ENCODE data around the gene GPSM1.
"Not testable (repeated sequence)": the region's sequence is repeated elsewhere in the genome, so short reads cannot be mapped to it uniquely, and the experiment has no call there.

GPSM1 gene

DNA sequence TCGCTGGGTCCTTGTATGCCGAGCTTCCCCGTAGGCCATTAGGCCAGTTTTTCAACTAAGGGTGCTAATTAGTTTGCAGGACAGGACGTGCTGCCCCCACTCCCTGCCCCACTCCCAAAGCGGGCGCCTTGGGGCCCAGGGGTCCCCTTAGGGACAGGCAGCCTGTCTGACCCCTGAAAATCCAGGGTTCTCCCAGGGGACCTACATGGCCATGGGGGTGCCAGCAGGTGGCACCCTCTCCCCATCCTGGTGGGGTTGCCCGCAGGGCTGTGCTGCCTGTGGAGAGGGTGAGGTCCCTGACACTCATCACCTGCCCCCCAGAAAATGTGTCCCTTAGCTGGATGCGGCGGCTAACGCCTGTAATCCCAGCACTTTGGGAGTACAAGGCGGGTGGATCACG lies 14.9 kb upstream of the GPSM1 start:
- peak; percentile 22 for DNase-seq
- in situ Hi-C loops (cut with HindIII; ENCODE audit: low pct_ligation_motif_present, low pct_unique_long_range_greater_than_20kb, low sequenced_read_pairs), result no loop called here

DNA sequence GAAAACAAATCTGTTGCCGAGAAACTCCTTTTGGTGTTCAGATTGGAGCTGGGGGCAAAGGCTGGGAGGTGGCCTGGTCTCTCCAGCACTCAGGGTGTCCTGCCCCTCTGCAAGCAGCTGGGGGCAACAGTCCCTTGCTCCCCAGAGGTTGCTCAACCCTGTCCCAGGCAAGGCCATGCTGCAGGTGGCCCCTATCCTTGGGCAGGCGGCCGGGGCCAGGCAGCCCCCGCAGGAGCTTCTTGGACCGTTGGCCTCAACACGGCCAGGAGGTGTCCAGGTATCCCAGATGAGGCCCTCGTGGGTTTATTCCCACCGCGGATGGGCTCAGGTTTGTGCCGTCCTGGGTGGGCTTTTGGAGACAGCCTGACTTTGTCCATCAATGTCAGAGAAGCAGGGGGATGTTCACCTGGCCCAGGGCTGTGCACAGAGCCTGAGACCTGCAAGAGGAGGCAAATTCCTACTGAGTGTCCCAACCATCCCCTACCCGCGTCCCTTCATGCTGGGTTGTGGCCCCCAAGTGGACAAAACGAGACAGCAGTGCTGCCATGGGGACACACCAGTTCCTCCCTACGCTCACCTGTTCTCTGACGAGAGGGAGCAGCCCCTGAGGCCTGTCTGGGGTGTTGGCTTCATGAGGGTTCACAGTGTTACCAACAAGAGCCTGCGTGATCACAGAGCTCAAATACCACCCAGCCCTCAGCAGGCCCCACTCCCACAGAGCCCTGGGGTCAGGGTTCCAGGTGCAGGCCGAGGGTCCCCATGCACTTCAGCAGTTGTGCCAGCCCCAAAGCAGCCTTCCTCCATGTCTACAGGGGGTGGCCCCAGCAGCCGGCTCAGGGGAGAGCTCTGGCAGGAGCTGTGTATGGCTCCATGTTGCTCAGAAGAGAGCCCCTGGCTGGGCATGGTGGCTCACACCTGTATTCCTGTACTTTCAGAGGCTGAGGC lies 14.0 kb upstream of the GPSM1 start:
- in situ Hi-C loops (cut with HindIII; ENCODE audit: low pct_ligation_motif_present, low pct_unique_long_range_greater_than_20kb, low sequenced_read_pairs), result no loop called here
- DNase-seq, result no peak

DNA sequence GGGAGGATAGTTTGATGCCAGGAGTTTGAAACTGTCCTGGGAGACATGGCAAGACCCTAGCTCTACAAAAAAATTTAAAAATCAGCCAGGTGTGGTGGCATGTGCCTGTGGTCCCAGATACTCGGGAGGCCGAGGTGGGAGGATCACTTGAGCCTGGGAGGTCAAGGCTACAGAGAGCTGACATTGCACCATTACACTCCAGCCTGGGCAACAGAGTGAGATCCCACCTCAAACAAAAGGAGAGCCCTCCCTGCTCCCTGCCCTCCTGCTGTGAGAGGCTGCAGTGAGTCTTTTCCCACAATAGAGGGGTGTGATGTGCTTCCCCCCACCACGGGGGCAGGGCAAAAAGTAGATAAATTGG lies 13.3 kb upstream of the GPSM1 start:
- no peak for DNase-seq
- in situ Hi-C loops (cut with HindIII; ENCODE audit: low pct_ligation_motif_present, low pct_unique_long_range_greater_than_20kb, low sequenced_read_pairs), result no loop called here

DNA sequence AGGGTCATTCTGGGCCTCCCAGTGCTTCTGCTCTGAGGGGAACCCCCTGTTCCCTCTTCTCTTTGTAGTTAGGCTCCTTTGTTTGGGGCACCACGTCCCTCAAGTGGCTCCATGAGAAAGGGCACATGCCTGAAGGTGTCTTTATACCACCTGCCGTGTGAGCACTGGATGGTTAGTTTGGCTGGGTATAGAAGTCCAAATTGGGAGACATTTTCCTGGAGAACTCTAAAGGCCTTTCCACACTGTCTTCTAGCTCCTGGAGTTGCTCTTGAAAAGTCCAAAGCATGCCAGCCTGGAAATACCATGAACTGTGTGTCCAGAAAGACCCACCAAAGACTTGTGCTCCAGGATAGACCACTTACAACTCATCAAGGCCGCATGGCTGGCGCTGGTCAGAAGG lies 12.4 kb upstream of the GPSM1 start:
- in situ Hi-C loops (cut with HindIII; ENCODE audit: low pct_ligation_motif_present, low pct_unique_long_range_greater_than_20kb, low sequenced_read_pairs), result no loop called here
- DNase-seq, result no peak

DNA sequence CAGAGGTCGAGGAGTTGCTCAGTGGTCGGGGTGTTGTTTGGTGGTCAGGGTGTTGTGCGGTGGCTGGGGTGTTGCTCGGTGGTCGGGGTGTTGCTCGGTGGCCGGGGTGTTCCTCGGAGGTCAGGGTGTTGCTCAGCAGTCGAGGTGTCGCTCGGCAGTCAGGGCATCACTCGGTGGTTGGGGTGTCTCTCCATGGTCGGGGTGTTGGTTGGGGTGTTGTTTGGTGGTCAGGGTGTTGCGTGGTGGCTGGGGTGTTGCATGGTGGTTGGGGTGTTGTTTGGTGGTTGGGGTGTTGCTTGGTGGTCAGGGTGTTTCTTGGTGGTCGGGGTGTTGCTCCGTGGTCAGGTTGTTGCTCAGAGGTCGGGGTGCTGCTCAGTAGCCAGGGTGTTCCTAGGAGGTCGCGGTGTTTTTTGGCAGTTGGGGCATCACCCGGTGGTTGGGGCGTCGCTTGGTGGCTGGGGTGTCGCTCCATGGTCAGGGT lies 11.0 kb upstream of the GPSM1 start:
- no peak for DNase-seq
- in situ Hi-C loops (cut with HindIII; ENCODE audit: low pct_ligation_motif_present, low pct_unique_long_range_greater_than_20kb, low sequenced_read_pairs), result no loop called here

DNA sequence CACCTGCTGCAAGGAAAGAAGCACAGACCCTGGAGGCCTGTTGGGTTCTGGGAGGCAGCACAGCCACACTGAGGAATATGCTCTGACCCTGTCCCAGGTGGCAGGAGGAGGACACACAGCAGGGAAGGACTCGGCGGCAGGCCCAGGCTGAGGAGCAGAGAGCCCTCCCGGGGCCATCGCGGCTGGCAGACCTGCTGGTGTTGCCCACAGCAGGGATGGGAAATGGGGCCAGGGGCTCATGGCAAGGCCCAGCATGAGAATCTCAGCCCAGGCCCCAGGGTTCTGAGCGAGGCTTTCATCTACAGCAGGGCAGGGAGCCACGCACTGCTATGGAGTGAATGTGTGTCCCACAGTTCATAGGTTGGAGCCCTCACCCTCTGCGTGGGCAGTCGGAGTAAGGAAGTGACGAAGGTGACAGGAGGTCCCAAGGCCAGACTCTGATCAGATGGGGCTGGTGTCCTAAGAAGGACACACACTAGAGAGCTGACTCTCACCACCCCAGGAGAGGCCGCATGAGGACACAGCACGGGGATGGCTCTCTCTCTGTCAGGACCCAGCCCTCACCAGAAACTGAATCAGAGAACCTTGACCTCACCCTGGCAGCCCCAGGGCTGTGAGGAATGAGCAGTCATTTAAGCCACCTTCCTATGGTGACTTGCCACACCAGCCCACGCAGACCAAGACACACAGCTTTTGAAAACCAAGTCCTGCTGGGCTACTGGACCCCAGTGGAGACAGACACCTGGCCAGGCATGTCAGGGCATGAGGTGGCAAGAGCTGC lies 10.3 kb upstream of the GPSM1 start:
- in situ Hi-C loops (cut with HindIII; ENCODE audit: low pct_ligation_motif_present, low pct_unique_long_range_greater_than_20kb, low sequenced_read_pairs), result no loop called here
- no peak for DNase-seq

DNA sequence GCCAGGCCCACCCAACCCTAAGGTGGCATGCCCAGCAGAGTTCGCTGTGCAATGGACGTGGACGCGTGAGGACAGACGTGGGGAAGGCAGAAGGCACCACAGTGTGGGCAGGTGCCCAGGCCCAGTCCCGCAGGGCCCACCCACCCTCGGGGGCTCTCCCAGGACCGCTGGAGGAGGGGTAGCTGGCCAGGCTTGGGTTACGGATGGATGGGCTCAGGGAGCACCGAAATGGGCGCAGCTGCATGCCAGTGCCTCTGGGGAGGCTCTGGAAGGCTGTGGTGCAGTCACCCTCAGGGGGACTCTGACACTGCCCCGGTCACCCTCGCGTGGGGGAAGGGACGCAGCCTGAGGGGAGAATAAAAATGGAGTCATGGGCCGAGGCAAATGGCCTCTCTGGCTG lies 9.6 kb upstream of the GPSM1 start:
- no peak for DNase-seq
- in situ Hi-C loops (cut with HindIII; ENCODE audit: low pct_ligation_motif_present, low pct_unique_long_range_greater_than_20kb, low sequenced_read_pairs), result no loop called here

DNA sequence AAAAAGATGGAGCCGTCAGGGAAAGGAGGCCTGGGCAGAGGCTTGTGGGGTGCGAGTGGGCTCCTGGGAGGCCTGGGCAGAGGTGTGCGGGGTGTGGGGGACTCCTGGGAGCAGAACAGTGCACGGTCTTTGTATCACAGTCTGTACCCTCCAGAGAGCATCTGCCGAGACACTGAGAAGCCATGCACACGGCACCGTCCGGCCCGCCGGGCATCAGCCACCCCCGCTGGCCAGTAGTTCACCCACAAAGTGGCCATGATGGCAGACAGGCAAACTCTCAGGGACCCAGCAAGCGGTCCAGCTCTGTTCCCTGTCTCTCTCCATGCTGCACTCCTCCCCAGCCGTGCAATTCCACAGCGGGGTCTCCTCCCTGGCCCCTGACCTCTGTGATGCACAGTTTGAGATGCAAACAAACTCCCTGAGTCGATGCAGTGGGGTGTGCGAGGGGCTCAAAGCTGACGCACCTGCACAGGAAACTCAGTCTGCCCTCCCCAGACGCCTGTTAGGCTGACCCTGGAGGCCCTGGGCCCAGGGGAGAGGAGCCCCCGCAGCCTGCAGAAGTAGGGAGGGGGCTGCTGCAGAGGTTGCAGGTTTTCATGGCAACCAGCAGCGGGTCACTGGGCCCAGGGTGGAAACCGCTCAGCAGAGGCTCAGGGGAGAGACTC lies 9.1 kb upstream of the GPSM1 start:
- in situ Hi-C loops (cut with HindIII; ENCODE audit: low pct_ligation_motif_present, low pct_unique_long_range_greater_than_20kb, low sequenced_read_pairs), result no loop called here

DNA sequence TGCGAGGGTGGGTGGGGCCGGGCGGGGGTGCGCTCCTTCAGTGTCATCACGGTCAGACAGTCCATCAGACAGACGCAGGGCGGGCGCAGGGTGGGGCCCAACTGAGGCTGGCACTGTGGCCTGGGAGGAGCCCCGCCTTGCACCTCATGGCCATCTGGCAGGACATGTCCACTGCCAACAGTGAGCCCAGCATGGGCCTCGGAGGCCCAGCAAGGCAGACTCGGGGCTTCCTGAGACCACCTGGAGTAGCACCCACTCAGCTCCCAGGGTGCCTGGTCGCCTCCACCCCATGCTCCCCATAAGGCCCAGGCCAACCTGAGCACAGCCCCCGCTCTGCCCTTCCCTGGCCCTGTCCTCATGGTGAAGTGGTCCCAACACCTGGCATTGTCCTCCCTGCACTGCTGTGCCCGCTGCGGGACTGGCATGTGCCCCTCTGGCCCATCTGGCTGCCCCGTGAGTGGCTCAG lies 8.5 kb upstream of the GPSM1 start:
- no peak for DNase-seq
- in situ Hi-C loops (cut with HindIII; ENCODE audit: low pct_ligation_motif_present, low pct_unique_long_range_greater_than_20kb, low sequenced_read_pairs), result no loop called here

More for the DNA sequence above, 9.1 kb upstream of the GPSM1 start:
- DNase-seq, result no peak

DNA sequence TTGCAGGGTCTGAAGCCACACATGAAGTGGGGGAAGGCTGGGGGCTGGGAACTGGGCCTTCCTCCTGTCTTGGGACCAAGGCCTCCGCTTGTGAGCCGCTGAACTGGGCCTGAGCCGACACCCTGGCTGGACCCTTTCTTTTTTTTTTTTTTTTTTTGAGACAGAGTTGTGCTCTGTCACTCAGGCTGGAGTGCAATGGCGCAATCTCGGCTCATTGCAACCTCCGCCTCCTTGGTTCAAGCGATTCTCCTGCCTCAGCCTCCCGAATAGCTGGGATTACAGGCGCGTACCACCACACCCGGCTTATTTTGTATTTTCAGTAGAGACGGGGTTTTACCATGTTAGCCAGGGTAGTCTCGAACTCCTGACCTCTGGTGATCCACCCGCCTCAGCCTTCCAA lies 8.1 kb upstream of the GPSM1 start:
- DNase-seq; in situ Hi-C loops (cut with HindIII; ENCODE audit: low pct_ligation_motif_present, low pct_unique_long_range_greater_than_20kb, low sequenced_read_pairs): not testable (repeated sequence)

DNA sequence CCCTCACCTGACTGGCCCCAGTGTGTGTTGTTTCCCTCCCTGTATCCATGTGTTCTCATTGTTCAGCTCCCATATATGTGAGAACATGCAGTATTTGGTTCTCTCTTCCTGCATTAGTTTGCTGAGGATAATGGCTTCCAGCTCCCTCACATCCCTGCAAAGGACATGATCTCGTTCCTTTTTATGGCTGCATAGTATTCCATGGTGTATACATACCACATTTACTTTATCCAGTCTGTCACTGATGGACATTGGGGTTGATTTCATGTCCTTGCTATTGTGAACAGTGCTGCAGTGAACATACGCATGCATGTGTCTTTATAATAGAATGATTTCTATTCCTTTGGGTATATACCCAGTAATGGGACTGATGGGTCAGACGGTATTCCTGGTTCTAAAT lies 7.4 kb upstream of the GPSM1 start:
- in situ Hi-C loops (cut with HindIII; ENCODE audit: low pct_ligation_motif_present, low pct_unique_long_range_greater_than_20kb, low sequenced_read_pairs); DNase-seq: not testable (repeated sequence)

DNA sequence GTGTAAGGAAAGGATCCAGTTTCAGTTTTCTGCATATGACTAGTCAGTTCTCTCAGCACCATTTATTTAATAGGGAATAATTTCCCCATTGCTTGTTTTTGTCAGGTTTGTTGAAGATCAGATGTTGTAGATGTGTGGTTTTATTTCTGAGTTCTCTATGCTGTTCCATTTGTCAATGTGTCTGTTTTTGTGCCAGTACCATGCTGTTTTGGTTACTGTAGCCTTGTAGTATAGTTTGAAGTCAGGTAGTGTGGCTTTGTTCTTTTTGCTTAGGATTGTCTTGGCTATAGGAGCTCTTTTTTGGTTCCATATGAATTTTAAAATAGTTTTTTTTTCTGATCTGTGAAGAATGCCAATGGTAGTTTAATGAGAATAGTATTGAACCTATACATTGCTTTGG lies 6.4 kb upstream of the GPSM1 start:
- DNase-seq; in situ Hi-C loops (cut with HindIII; ENCODE audit: low pct_ligation_motif_present, low pct_unique_long_range_greater_than_20kb, low sequenced_read_pairs): not testable (repeated sequence)

DNA sequence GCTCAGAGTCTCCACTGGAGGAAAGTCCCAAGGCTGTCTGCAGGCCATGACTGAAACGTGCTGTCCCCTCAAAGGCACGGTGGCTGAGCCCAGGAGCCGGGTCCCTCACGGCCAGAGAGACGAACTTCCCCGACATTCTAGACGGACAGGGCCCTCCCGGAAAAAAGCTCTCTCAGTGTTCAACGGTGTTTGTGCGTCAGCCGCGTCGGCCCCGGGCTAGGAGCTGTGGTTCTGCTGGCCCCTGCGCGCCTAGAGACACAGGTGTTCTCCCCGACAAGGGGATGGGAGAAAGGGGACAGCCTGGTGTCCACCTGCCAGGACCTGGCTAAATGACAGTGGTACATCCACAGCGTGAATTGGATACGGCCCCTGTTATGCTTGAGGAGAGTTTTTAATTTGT lies 5.8 kb upstream of the GPSM1 start:
- in situ Hi-C loops (cut with HindIII; ENCODE audit: low pct_ligation_motif_present, low pct_unique_long_range_greater_than_20kb, low sequenced_read_pairs), result no loop called here
- no peak for DNase-seq

DNA sequence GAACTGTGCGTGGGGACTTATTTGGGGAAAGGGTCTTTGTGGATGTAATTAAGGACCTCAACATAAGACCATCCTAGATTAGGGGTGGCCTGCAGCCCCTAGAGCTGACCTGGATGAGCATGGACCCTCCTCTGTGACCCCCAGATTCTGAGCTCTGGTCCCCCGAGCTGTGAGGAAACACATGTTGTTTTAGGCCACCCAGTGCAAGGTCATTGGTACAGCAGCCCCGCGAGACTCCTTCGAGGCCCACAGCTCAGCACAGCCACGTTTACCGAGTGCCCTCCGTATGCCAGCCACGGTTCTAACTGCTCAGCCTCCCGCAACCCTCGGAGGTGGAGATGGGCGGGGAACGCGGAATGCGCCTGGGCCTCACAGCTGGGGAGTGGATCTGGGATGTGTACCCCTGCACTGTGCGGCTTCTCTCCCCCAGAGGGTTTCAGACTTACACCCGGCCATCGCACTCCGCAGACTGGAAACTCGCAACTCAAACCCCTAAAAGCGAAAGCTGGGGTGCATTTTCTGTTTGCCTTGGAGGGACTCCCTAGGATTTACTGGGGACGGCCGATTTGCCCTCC lies 4.5 kb upstream of the GPSM1 start:
- DNase-seq, result no peak
- in situ Hi-C loops (cut with HindIII; ENCODE audit: low pct_ligation_motif_present, low pct_unique_long_range_greater_than_20kb, low sequenced_read_pairs), result no loop called here

DNA sequence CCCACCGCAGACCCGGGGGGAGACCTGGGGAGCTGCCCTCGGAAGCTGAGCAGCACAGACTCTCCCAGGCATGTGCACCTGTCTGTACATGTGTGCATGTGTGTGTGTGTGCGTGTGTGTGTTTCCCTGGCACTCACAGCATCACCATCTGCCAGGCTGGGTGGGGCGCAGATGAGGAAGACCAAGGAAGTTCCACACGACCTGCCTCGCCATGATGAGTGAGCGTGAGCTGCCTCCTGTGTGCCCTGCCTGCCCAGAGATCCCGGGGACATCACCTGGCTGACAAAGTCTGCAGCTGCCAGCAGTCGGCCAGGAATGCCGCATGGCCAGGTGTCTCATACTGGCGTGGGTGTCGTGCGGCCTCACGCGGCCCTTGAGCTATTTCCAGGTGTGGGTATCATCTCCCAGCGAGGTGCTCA lies 4.0 kb upstream of the GPSM1 start:
- in situ Hi-C loops (cut with HindIII; ENCODE audit: low pct_ligation_motif_present, low pct_unique_long_range_greater_than_20kb, low sequenced_read_pairs), result no loop called here
- DNase-seq, result no peak

DNA sequence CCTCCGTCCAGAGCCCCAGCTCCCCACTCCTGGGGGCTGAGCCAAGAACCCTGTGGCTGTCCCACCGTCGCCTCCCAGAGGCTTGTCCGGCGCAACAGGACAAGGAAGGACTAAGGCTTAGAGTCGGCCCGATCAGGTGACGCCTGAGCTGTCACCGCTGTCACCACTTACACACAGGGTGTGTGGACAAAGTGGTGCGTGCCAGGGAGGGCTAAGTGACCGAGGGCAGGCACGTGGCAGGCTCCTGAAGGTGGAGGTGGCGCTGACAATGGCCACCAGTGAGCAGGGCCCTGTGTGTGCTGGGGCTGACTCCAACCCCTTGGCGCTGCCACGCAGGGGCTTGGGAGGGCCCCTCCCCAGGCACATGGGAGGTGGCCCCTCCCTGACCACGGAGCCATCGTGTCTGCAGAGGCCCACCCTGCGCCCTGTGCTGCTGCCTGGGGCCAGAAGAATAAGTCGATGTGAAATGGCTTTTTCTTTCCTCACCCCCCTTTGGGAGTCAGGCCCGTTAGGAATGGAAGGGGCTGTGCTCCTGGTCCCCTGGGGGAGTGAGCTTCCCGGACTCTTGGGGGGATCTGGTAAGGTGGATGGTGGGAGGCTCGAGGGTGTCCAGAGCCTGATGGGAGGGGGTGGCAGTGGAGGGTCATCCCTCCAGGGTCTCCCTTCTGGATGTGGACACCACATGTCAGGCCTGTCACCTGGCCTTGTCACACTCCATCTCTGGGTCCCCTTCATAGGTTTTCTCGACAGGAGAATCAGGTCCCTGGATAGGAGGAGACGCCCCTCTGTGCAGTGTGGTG lies 2.6 kb upstream of the GPSM1 start:
- in situ Hi-C loops (cut with HindIII; ENCODE audit: low pct_ligation_motif_present, low pct_unique_long_range_greater_than_20kb, low sequenced_read_pairs), result no loop called here
- DNase-seq, result no peak

DNA sequence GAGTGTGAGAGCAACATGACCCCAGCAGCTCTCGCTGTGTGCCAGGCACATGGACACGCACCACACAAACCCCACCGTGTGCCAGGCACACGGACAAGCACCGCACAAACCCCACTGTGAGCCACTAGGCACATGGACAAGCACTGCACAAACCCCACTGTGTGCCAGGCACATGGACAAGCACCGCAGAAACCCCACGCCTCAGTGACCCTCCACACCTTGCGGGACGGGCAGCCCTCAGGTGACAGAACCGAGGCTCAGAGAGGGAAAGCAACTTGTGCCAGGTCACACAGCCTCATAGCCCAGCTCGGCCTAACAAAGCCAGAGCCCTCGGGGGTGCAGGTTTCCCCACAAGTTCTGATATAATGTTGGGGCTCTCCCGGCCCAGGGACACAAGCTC lies 2.0 kb upstream of the GPSM1 start:
- in situ Hi-C loops (cut with HindIII; ENCODE audit: low pct_ligation_motif_present, low pct_unique_long_range_greater_than_20kb, low sequenced_read_pairs), result no loop called here

More for the DNA sequence above, 2.0 kb upstream of the GPSM1 start:
- no peak for DNase-seq

All from ACHN (cell line).